ENCODE results near the gene PMEPA1.

The PMEPA1 gene

DNA sequence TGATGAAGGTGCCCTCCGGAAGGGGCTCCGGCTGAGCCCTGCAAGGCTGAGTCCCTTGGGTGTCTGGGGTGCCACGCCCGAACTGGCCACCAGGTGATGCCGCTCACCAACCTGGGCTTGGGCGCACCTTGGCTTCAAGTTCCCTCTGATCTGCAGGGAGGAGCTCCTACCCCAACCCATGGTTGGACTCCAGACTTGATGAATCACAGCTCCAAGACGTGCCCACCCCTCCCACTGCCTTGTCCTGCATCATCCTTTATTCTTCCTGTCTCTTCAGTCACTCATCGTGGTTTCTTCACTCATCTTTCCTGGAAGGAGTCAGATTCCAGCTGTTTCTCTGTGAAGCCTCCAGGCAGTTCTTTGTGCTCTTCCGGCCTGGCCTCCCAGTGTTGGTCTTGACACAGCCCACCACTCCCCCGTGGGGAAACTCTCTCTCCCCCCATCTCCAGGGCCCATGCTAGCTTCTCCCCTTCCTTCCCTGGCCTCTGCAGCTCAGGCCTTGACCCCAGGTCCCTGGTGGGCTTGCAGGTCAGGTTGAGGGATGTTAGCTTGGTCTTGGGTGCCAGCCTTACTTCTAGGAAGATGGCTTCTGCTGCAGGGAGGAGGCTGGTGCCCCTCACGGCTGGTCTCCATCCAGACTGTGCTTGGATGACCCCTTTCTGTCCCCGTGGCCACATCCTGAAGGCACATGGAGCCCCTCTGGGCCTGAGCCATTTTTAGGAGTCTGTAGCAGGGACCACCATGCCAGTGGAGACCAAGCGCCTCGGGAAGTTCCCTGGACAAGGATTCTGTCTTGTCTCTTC is 87.0 kb downstream of the PMEPA1 start:
- peak; percentile 41 for DNase-seq (ENCODE audit: low spot score)

GRCh38 chr20:57622201-57622570 is 87.6 kb downstream of the PMEPA1 start:
- DNase-seq (ENCODE audit: low spot score) = no peak

GRCh38 chr20:57621421-57622200 is 88.2 kb downstream of the PMEPA1 start:
- DNase-seq (ENCODE audit: low spot score) = no peak

DNA sequence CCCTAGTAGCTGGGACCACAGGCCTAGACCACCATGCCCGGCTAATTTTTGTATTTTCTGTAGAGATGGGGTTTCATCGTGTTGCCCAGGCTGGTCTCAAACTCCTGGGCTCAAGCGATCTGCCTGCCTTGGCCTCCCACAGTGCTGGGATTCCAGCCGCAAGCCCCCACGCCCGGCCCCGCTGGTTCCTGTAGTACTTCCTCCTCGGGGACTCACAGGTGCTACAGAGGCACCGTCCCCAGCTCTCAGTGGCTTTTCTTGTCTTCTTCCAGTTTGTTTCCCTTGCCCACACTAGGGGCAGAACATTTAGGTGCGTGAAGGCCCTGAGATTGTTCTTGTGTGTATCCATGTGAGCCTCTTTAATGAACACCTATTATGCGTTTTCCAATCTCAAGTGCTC is 88.8 kb downstream of the PMEPA1 start:
- no peak for DNase-seq (ENCODE audit: low spot score)

DNA sequence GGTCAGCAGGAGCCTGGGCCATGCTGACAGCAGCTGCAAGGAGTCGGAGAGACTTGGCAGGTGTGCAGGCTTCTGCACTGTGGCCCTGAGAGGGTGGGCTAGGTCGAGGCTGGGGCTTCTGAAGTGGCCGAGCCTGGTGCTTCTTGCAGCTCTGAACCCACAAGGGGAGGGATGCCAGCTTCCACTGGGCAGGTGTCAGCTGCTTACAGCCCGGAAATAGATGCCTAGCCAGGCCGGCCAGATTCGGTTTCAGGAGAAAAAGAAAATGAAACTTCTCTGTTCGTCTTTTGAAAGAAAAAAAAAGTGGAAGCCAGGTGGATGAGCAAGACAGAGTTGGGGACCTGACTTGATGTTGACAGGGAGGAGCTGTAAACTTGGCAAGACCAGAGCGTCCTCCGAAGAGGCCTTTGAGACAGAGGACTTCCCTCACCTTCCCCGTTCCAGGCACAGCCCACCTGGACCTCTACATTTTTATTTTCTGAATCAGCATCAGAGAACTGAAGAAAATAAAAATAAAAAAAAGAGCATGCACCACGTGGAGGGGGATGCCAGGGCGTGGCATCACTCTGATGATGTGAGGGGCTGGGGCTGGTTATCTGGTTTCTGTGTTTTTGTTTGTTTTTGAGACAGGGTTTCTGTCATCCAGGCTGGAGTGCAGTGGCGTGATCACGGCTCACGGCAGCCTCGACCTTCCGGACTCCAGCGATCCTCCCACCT is 89.4 kb downstream of the PMEPA1 start, which contains the start of gene ZBP1:
Gene ZBP1, minus strand, starts transcription at position 153 of the 717 bp plus-strand sequence. Its CDS starts 131 bp downstream, at position 22.
- no peak for DNase-seq (ENCODE audit: low spot score)

DNA sequence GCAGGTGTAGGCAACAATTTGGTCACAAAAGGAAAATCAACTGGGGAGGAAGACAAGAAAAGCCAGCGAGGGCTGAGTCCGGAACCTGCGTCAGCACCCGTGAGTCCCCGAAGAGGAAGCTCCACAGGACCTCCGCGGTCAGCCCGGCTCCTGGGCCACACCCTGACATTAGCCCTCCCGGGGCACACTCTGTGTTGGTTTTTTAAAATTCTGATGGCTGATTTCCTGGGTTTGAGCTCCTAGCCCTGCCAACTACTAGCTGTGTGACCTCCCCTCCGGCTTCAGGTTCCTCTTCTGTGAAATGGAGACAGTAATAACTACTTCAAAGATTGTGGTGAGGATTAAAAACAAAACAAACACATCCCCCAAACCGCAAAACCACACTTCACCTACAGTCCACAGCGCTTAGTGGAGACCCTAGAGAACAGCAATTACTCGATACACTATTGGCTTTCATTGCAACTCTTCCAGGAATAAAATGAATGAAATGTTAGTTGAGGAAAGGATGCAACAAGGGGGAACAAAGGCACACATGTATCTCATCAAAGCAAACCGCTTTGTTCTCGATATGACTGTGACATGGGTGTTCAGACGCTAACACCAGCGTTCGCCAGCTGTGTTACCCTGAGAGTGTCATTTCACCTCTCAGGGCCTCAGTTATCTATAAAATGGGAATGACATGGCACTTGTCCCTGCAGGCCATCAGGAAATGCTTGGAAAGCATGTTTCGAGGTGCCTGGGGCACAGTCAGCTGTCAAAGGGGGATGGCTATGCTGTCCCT is 90.6 kb downstream of the PMEPA1 start:
- no peak for DNase-seq (ENCODE audit: low spot score)

GRCh38 chr20:57618764-57619050 is 91.1 kb downstream of the PMEPA1 start:
- DNase-seq (ENCODE audit: low spot score) = no peak

GRCh38 chr20:57618091-57618763 is 91.6 kb downstream of the PMEPA1 start:
- DNase-seq (ENCODE audit: low spot score) = no peak

DNA sequence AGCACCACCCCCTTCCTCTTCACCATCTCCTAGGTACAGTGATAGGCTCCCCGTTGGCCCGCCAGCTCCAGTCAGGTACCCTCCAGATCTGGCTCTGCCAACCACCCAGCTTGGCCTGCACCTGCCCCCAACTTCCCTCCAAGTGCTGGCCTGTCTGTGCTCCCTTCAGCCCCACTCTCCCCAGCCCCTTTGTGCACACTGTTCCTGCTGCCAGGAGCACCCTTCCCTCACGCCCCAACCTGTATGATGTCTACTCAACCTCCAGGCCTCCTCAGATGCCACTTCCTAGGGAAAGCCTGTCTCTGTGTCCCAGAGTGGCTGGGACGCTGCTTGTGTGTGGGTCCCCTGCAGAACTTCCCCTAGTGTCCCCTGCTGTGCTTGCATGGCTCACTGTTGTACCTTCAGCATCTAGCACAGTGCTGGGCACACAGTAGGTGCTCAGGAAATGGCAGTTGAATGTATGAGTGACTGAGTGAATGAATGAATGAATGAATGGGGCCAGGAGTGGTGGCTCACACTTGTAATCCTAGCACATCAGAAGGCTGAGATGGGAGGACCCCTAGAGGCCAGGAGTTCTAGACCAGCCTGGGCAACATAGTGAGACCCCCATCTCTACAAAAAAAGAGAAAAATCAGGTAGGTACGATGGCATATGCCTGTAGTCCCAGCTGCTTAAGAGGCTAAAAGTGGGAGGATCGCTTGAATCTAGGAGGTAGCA is 92.6 kb downstream of the PMEPA1 start:
- DNase-seq (ENCODE audit: low spot score) = no peak

DNA sequence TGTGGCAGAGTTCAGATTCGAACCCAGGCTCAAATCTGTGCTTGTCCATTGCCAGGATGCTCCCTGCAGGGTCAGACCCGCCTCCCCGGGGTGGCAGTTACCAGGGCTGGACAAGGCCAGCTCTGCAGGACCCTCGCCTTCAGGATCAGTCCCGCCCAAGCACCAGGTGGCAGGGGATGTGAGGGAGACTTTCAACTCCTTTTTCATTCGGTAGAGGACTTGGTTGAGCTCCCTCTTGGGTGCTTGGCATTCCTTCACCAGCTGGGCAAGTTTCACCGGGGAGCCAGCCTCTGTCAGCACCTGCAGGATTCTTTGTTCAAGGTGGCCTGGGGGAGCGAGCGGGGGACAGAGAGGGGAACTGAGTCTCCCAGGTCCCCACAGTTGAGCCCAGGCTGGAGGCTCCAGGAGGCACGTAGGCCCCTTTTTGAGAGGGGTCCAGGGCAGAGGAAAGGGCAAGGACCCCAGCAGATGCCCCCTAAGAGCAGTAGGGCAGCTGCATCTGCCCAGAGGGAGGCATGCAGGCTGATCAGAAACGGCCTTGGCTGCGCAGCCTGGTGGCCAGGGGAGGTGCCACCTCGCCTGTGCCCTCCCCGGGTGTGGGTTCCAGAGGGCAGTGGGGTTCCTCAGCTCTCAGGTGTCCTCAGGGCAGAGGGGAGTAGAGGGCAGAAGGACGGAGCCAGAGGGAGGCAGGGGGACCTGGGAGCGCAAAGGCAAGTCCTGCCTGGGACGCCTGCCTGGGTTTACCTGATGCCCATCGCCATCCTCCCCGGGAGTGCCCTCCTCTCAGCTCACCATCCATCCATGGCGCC is 93.5 kb downstream of the PMEPA1 start:
- no peak for DNase-seq (ENCODE audit: low spot score)

DNA sequence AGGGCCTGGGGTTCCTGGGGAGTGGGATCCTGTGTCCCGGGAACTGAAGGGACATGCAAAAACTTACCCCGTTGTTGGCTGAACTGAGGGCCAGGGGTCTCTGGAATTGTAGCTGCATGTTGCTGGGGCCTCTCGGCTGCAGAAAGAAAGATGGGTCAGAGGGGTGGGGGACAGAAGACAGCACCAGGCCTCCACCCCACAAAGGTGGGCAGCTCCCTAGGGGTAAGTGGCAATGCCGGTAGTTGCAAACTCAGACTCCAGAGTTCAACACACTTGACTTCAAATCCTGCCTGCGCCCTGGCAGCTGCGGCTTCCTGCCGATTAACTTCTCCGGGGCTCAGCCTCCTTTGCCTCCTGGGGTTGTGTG is 94.4 kb downstream of the PMEPA1 start:
- DNase-seq (ENCODE audit: low spot score) = no peak

DNA sequence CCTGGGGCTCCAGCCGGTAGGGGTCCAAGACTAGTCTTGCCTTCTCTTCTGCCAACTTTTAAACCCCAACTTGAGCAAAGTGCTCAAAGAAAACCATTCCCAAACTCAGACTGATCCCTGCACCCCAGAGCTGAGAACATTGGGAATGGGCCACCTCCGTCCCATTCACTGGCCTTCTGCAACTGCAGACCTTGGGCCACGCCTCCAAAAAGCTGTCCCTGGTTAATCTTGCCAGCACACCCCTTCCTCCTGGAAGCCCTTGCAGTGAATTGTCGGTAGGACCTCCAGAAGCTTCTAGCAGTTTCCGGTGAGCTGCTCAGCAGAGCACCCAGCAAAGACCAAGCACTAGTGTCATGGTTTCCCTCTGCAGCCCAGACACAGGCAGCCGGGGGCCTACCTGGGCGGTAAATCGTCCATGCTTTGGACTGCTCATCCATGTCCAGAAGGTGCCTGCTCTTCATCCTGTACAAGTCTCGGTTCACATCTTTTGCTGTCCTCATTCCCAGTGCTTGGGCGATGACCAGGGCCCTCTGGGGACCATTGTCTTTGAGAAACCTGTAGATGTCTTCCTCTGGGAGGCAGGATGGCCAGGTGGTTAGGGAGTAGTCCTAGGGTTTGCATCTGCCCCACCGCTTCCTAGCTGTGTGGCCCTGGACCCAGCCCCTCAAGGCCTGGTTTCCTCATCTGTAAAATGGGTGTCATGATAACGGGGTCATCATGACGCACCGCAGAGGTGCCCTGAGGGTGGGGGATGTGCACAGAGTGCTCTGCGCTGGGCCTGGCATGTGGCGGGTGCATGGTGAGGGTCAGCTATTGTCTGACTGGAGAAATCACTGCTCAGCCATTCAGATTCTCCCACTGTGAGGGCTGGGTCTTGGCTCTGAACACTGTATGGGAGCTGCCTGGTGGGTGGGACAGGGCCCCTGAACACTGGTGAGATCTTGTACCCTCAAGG is 95.0 kb downstream of the PMEPA1 start:
- DNase-seq (ENCODE audit: low spot score) = no peak

DNA sequence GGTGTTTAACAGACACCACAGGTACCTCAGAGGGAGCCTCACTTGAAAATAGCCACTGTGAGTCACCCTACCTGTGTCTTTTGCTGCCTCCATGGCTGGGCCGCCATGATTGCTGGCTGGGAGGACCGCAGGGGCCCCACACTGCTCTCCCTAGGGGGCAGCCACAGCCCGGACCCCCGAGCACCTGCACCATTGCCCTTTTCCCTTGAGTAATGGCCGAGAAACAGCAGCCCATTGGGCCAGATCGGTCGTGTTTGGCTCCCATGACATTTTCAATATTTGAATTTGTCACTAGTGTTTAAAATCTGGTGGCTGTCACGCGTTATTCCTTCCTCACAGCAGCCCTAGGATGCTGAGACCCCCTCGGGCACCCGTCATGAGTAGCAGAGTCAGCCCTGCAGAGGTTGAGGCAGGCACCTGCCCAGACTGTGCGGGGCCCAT is 96.3 kb downstream of the PMEPA1 start:
- no peak for DNase-seq (ENCODE audit: low spot score)

DNA sequence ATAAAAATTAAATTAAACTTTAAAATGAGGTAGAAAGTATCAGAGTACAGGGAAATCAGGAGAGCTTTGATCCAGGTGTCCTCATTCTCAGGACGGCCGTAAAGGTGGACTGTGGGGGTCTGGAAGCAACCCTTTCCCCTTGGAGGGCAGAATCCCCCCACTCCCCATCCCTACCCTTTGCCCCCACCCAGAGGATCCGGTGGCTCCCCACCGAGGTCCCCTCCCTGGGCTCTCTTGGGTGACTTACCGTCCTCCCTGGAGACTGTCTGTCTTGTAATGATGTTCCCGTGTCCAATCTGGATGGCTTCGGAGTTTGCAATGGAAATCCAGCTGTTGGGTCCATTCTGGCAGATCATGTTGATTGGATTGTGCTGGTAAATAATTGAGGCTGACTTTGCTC is 96.9 kb downstream of the PMEPA1 start:
- no peak for DNase-seq (ENCODE audit: low spot score)

DNA sequence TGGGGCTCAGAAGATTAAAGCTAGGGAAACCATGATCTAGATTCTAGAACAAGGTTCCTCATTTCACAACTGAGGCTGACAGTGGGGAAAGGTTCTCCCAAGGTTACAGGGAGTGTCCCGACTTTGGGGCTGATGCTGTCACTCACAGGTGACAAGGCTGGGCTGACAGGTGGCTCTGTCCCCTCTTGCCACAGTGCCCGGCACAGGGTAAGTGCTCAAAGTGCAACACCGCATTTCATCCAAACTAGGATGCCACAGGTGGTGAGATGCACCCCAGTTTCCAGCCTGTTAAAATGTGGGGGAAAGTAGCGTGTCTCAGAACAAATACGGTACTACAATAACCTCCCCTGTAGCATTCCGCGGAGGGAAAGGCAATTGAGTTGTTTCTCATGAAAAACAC is 97.4 kb downstream of the PMEPA1 start:
- no peak for DNase-seq (ENCODE audit: low spot score)

DNA sequence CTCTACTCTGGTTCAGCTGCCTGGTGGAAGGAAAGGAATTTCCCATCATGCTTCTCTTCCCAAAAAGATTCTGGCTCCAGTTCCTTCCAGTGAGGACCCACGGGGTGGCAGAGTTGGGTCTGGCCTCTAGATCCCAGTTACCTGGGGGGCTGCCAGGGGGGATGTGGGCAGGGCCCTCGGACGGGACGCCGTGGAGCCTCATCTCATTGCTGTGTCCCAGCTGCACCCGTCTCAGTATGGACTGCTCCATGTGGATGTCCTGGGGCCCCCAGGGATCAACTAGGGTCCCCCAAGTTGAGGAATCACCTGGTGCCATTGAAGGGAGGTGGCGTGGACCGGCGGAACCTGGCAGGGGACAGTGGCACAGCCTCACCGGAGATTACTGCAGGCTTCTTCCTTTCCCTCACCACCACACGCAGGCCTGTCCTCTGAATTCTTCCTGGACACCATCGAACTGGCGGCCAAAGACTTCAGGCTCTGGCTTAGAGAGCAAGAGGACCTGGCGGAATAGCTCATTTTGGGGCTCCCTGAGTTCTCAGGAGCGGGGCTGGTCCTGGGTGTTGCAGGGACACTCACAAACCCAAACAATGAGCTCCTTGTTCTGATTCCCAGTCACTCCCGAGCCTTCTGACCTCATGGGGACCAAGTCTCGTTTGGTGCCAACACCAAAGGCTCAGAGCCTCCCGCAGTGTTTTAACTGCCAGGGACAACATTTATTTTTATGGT is 98.1 kb downstream of the PMEPA1 start:
- no peak for DNase-seq (ENCODE audit: low spot score)

DNA sequence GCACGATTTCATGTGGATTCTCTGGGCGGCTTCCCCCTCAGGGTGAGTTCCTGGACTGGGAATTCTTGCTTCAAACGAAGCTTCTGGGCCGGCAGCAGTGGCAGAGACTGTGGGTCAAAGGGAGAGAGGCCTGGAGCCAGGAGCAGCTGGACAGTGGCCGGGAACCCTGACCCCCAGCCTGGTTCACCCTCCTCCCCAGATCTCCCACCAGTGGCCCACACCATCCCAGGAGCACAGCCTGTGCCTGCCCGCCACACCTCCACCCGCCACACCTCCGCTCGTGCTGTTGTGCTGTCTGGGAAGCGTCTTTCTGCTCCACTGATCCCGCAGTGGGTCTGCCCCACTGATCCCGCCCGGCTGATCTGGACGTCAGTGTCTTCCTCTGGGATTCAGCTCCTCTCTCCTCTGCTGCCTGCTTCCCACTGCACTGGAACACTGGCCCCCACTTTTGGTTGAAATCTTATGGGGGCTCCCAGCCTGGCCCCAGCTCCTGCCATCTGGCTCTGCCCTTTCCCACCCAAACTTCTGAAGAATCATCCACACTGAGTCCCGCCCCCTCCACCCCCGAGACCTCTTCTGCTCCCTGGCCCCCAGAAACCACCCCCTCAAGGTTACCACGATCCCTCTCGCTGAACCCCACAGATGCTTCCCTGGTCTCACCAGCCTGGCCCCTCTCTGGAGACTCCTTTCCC is 99.4 kb downstream of the PMEPA1 start:
- DNase-seq (ENCODE audit: low spot score) = no peak

- no peak for DNase-seq (ENCODE audit: low spot score)
Observed at GRCh38 chr20:57609842-57610167, 100.0 kb downstream of the PMEPA1 start.

All from AG08396 (cell line).